A549 treated with Hydrocortisone at 1 μM for 4 hours (cell line): Measurements from ENCODE around the gene FAM110C. TPM values are rescaled to one million over a fixed set of nuclear protein-coding genes. Genes with fewer than 3 reads are reported as not detected.

Experiments
- total RNA-seq: library from RNA; stranded (reverse); fragments of 200-300 nt; extraction: Qiagen RNA extraction; gene quantifications from 5 replicates; pipeline ENCODE4 v1.2.3, GENCODE V29; 2022

FAM110C gene, protein sequence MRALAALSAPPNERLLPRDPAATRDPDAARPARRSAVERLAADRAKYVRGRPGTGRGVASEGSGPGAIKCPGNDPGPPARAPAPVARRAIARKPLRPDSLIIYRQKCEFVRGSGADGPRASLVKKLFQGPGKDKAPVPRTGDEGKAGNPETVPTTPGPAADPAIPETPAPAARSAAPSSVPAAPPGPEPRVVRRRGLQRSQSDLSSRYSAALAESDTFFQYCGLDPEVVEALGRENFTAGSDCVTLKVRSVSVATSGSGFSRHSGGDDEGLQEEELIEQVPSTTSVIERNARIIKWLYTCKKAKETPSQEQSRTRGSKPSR
- total RNA-seq, result 0.08 to 0.30 TPM (median 0.21 TPM) in 5 replicates

DNA sequence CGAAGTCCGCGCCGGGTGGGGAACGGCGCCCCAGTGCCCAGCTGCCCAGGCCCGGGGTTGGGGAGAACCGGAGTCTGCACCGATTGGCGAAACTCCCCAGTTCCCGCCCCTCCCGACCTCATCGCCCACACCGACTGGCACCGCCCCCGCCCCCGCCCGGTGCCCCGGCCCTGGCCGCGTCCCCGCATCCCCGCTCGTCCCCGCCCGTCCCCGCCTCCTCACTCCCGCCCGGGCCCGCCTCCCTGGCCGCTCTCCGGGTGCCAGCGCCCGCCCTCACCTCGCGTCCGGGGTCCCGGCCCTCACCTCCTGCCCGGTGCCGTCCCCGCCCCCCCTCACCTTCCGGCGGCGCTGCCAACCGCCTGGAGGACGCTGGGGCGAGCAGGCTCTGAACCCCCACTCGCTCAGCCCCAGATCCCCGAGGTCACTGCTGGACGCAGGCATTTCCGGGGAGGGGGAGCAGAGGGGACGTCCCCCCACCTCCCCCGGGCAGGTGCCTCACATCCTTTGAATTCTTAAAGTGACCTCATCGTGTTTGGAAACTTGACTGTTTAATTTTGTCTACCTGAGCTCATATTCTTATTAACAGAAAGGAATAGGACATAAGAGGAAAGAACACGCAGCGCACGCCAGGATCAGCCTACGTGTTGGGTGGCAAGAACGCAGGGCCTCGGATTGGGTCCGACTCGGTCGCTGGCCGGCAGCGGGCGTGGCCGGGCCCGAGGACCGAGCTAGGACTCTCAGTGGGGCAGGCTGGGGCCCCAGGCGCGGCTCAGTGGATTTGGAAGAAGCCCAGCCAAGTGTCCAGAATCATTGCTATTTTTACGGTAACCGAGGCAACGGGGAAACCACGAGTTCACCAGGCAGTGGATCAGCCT lies at the start of gene FAM110C:
TSS of gene FAM110C (minus strand) at position 35 of the 875 bp plus-strand sequence. CDS start 120 bp downstream, outside the sequence.

Other genes starting within 250 kb of the FAM110C start
- 7.9 to 11.8 TPM (median 9.0 TPM) in 5 replicates for gene SH3YL1, start 217.5 kb upstream of the FAM110C start, total RNA-seq
- 190 to 219 TPM (median 196 TPM) in 5 replicates for gene ACP1, start 218.4 kb upstream of the FAM110C start, total RNA-seq
- not detected in 5 replicates for gene ALKAL2, start 241.6 kb upstream of the FAM110C start, total RNA-seq